Neutrophil (primary cell): ENCODE results near the gene CDK8.

Experiments used
- H3K27ac ChIP-seq: fragments of 200-600 bp; sonication (generic); 2 replicates; pipeline ENCODE4 v1.5.1; 2016; ENCODE audit warnings: mild to moderate bottlenecking, moderate library complexity
- H3K27me3 ChIP-seq: fragments of 200-600 bp; sonication (generic); 2 replicates; pipeline ENCODE4 v1.6.0; 2016; ENCODE audit warnings: mild to moderate bottlenecking
- H3K36me3 ChIP-seq: fragments of 200-600 bp; sonication (generic); 2 replicates; pipeline ENCODE4 v1.5.1; 2017
- H3K4me1 ChIP-seq, 2 experiments: fragments of 200-600 bp in 1 of 2; sonication (generic) in 1 of 2; 1 replicate in 1 of 2; 2 replicates in 1 of 2; pipeline versions ENCODE4 v1.5.1 to v1.6.1; 2013 to 2016; ENCODE audit warnings: low read depth in 1 of 2, low read length in 1 of 2, mild to moderate bottlenecking in 1 of 2, moderate library complexity in 1 of 2; ENCODE audit not compliant: control insufficient read depth in 1 of 2, insufficient read depth in 1 of 2
- H3K4me3 ChIP-seq, 2 experiments: fragments of 200-600 bp in 1 of 2; sonication (generic) in 1 of 2; 1 replicate in 1 of 2; 2 replicates in 1 of 2; pipeline ENCODE4 v1.5.1; 2013 to 2016; ENCODE audit warnings: low read depth in 1 of 2, low read length in 1 of 2, mild to moderate bottlenecking in 1 of 2, moderate library complexity in 1 of 2
- H3K9me3 ChIP-seq: fragments of 200-600 bp; sonication (generic); 2 replicates; pipeline ENCODE4 v1.5.1; 2016
- TF ChIP-seq, protein P1 (sequence below): fragments of 200-600 bp; sonication (generic); IDR thresholded peaks from 2 replicates; pipeline ENCODE4 v1.5.1; 2016; ENCODE audit warnings: antibody characterized with exemption

The CDK8 gene

GRCh38 chr13:26259634-26260033 lies 5.7 kb downstream of the CDK8 start:
- H3K27me3 ChIP-seq: no peaks in the 10 kb centered on the region
- H3K4me3 ChIP-seq: no peak overlapping the region
- H3K9me3 ChIP-seq: no peaks in the 10 kb centered on the region
- H3K36me3 ChIP-seq: no peaks in the 10 kb centered on the region
- H3K4me1 ChIP-seq: peaks cover 9 to 14% of the 10 kb centered on the region in 2 experiments
- H3K27ac ChIP-seq: no peak overlapping the region
- TF ChIP-seq, protein P1, sequence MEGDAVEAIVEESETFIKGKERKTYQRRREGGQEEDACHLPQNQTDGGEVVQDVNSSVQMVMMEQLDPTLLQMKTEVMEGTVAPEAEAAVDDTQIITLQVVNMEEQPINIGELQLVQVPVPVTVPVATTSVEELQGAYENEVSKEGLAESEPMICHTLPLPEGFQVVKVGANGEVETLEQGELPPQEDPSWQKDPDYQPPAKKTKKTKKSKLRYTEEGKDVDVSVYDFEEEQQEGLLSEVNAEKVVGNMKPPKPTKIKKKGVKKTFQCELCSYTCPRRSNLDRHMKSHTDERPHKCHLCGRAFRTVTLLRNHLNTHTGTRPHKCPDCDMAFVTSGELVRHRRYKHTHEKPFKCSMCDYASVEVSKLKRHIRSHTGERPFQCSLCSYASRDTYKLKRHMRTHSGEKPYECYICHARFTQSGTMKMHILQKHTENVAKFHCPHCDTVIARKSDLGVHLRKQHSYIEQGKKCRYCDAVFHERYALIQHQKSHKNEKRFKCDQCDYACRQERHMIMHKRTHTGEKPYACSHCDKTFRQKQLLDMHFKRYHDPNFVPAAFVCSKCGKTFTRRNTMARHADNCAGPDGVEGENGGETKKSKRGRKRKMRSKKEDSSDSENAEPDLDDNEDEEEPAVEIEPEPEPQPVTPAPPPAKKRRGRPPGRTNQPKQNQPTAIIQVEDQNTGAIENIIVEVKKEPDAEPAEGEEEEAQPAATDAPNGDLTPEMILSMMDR: no peak

GRCh38 chr13:26262156-26262555 lies 8.2 kb downstream of the CDK8 start:
- TF ChIP-seq, protein P1: no peak
- Histone ChIP-seq H3K9me3 (no peaks in the 10 kb centered on the region), H3K36me3 (no peaks in the 10 kb centered on the region), H3K4me3 (no peak overlapping the region), H3K27me3 (no peaks in the 10 kb centered on the region), H3K27ac (no peak overlapping the region), H3K4me1 (no peaks in the 10 kb centered on the region)

DNA sequence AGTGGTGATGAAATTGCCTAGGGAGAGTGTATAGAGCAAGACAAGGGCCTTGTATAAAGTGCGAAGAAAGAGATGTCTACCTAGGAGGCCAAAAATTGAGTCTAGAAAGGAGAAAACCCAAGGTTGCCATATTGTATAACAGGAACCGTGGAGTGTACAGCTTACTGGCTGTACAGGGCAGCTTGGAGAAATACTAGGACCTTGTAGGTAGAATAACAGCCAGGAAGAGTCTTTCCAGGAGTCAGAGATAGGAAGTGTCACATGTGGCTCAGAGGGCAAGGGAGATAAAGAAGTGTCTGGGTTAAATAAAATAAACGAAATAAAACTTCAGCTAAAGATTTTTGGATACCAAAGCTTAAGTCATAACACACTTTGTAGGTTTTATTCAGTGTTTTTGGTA lies 12.4 kb downstream of the CDK8 start:
- TF ChIP-seq, protein P1: no peak
- Histone ChIP-seq H3K27me3 (no peaks in the 10 kb centered on the region), H3K36me3 (no peaks in the 10 kb centered on the region), H3K9me3 (no peaks in the 10 kb centered on the region), H3K4me3 (no peak overlapping the region), H3K4me1 (no peaks in the 10 kb centered on the region), H3K27ac (no peak overlapping the region)

DNA sequence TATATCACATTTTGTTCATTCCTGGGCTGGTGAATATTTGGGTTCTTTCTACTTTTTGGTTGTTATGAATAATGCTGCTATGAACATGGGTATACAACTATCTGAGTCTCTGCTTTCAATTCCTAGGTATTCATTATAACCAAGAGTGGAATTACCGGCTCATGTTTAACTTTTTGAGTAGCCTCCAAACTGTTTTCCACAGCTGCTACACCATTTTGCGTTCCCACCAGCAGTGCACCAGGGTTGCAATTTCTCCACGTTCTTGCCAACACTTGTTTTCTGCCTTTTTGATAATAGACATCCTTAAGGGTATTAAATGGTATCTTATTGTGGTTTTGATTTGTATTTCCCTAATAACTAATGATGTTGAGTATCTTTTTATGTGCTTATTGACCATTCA lies 16.8 kb downstream of the CDK8 start:
- H3K9me3 ChIP-seq: no peaks in the 10 kb centered on the region
- TF ChIP-seq, protein P1: no peak
- no peak overlapping the region for H3K4me3 ChIP-seq
- no peaks in the 10 kb centered on the region for H3K36me3 ChIP-seq
- H3K27ac ChIP-seq: no peak overlapping the region
- no peaks in the 10 kb centered on the region for H3K4me1 ChIP-seq
- no peaks in the 10 kb centered on the region for H3K27me3 ChIP-seq

GRCh38 chr13:26272621-26273020 lies 18.7 kb downstream of the CDK8 start:
- H3K27ac ChIP-seq: no peak overlapping the region
- no peaks in the 10 kb centered on the region for H3K36me3 ChIP-seq
- TF ChIP-seq, protein P1: no peak
- no peak overlapping the region for H3K4me3 ChIP-seq
- no peaks in the 10 kb centered on the region for H3K9me3 ChIP-seq
- no peaks in the 10 kb centered on the region for H3K4me1 ChIP-seq
- H3K27me3 ChIP-seq: no peaks in the 10 kb centered on the region

DNA sequence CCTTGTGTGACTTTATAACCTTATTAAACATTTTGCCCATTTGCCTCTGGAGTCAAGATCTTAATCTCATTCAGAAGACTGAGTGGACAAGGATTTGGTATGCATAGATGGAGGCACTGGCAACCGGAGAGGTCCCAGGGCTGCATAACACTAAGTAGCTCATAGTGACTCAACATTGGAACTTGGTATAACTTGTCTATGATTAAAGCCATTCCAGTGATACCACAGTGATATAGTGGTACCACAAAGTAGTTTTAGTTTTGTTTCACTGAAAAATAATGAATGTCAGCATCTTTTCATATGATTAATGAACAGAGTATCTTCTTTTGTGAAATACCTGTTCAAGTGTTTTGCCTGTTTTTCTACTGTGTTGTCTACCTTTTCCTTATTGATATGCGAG lies 26.4 kb downstream of the CDK8 start:
- Histone ChIP-seq H3K27ac (no peak overlapping the region), H3K36me3 (no peaks in the 10 kb centered on the region), H3K27me3 (no peaks in the 10 kb centered on the region), H3K4me1 (no peaks in the 10 kb centered on the region), H3K4me3 (no peak overlapping the region), H3K9me3 (no peaks in the 10 kb centered on the region)
- TF ChIP-seq, protein P1: no peak
